ENCODE results near the gene VEGFB.

Gene VEGFB

GRCh38 chr11:64231546-64231945 lies 2.8 kb upstream of the VEGFB start:
- TF ChIP-seq, protein P1, sequence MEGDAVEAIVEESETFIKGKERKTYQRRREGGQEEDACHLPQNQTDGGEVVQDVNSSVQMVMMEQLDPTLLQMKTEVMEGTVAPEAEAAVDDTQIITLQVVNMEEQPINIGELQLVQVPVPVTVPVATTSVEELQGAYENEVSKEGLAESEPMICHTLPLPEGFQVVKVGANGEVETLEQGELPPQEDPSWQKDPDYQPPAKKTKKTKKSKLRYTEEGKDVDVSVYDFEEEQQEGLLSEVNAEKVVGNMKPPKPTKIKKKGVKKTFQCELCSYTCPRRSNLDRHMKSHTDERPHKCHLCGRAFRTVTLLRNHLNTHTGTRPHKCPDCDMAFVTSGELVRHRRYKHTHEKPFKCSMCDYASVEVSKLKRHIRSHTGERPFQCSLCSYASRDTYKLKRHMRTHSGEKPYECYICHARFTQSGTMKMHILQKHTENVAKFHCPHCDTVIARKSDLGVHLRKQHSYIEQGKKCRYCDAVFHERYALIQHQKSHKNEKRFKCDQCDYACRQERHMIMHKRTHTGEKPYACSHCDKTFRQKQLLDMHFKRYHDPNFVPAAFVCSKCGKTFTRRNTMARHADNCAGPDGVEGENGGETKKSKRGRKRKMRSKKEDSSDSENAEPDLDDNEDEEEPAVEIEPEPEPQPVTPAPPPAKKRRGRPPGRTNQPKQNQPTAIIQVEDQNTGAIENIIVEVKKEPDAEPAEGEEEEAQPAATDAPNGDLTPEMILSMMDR (IDR thresholded peaks at IDR 0.05; ENCODE audit: insufficient read depth, low read depth, low read length, missing control alignments): no peak
- DNase-seq (ENCODE audit: low read depth): no peak
- no peak overlapping the region for H3K4me3 ChIP-seq (ENCODE audit: low read length)

- no peak for DNase-seq (ENCODE audit: low read depth)
- H3K4me3 ChIP-seq (ENCODE audit: low read length): no peak overlapping the region
Observed at GRCh38 chr11:64232182-64232966, 2.0 kb upstream of the VEGFB start.

GRCh38 chr11:64232967-64233315 lies 1.4 kb upstream of the VEGFB start:
- no peak for DNase-seq (ENCODE audit: low read depth)
- TF ChIP-seq, protein P1 (IDR thresholded peaks at IDR 0.05; ENCODE audit: insufficient read depth, low read depth, low read length, missing control alignments): no peak
- no peak overlapping the region for H3K4me3 ChIP-seq (ENCODE audit: low read length)

More at GRCh38 chr11:64232182-64232966, 2.0 kb upstream of the VEGFB start:
- TF ChIP-seq, protein P1 (IDR thresholded peaks at IDR 0.05; ENCODE audit: insufficient read depth, low read depth, low read length, missing control alignments): no peak

- no peak for DNase-seq (ENCODE audit: low read depth)
- peak overlapping the region; percentile 43 for H3K4me3 ChIP-seq (ENCODE audit: low read length)
- TF ChIP-seq, protein P1 (IDR thresholded peaks at IDR 0.05; ENCODE audit: insufficient read depth, low read depth, low read length, missing control alignments): no peak
Observed at GRCh38 chr11:64234647-64235379, 429 bp downstream of the VEGFB start.

- TF ChIP-seq, protein P1 (IDR thresholded peaks at IDR 0.05; ENCODE audit: insufficient read depth, low read depth, low read length, missing control alignments): no peak
- DNase-seq (ENCODE audit: low read depth): no peak
- H3K4me3 ChIP-seq (ENCODE audit: low read length): peak overlapping the region; percentile 43
Observed at GRCh38 chr11:64235437-64236161, 1.2 kb downstream of the VEGFB start.

DNA sequence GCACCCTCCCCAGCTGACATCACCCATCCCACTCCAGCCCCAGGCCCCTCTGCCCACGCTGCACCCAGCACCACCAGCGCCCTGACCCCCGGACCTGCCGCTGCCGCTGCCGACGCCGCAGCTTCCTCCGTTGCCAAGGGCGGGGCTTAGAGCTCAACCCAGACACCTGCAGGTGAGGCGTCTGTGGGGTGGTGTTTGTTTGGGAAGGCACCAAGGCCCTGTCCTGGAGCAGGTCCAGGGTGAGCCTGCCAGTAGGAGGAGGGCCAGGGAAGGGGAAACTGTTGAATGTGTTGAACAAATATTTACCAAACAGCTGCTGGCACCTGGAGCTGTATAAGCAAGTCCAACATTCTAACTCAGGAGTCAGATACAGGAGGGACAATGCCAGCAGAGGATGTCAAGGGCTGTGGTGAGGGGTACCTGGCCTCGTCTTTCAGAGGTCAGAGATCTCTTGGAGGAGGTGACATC lies 3.1 kb downstream of the VEGFB start:
- peak; percentile 62 for DNase-seq (ENCODE audit: low read depth)
- H3K4me3 ChIP-seq (ENCODE audit: low read length): peak overlapping the region; percentile 5
- TF ChIP-seq, protein P1 (IDR thresholded peaks at IDR 0.05; ENCODE audit: insufficient read depth, low read depth, low read length, missing control alignments): no peak
